CD4-positive, alpha-beta memory T cell (primary cell): ENCODE results near the gene ARL15. TPM values are rescaled to one million over a fixed set of nuclear protein-coding genes. Genes with fewer than 3 reads are reported as not detected.

Experiments used
- microRNA-seq: library from miRNA; unstranded; fragments of <30 nt; microRNA quantifications from one replicate; pipeline ENCODE4 v1.2.0, GENCODE V29; 2021; ENCODE audit warnings: borderline replicate concordance, borderline number of aligned reads, borderline microRNAs expressed, mixed read lengths
- polyA plus RNA-seq, 2 donors: library from polyadenylated mRNA; unstranded; fragments of 300-500 nt; fragmentation: Illumina TruSeq; gene quantifications; one replicate each; pipeline ENCODE4 v1.2.3, GENCODE V29; 2021
- total RNA-seq, 2 experiments: library from RNA; stranded (reverse); gene quantifications; one replicate each; pipeline ENCODE4 v1.2.3, GENCODE V29; 2021

Gene ARL15
- total and polyA plus RNA-seq, 4 experiments from 2014 or later = 14.0 to 29.8 (median 14.7) TPM

Small RNA genes lying within 50 kb of the gene (microRNA-seq; reads per million reads assigned to microRNA genes)
- gene MIR4459 (not detected), gene MIR581 (0.72 reads per million)

Other genes starting within 250 kb of the ARL15 start
- gene HSPB3, start 145.1 kb upstream of the ARL15 start, total RNA-seq = not detected
- not detected for gene HSPB3, start 145.1 kb upstream of the ARL15 start, polyA plus RNA-seq
- gene SNX18, start 207.2 kb upstream of the ARL15 start, total RNA-seq = 10 to 100 TPM; 27.9 to 31.4 TPM
- 1 to 10 TPM in 1 of 2 donors, under 1 TPM in 1; 0.30 to 2.8 TPM for gene SNX18, start 207.2 kb upstream of the ARL15 start, polyA plus RNA-seq